Dermis blood vessel endothelial cell (primary cell): ENCODE results near the gene IMPACT. TPM values are rescaled to one million over a fixed set of nuclear protein-coding genes. Genes with fewer than 3 reads are reported as not detected.

Experiments used
- DNase-seq: peaks from one replicate; pipeline ENCODE4 v3.0.0; 2010
- total RNA-seq: library from RNA; depleted of rRNA; stranded (reverse); fragments of >200 nt; gene quantifications from 2 replicates; pipeline ENCODE4 v1.2.3, GENCODE V29; 2014

The IMPACT gene
- total RNA-seq, 1 donor from 2014 or later, result 21.6 TPM

GRCh38 chr18:24426073-24426397 is 435 bp upstream of the IMPACT start:
- no peak for DNase-seq

- DNase-seq, result peak; percentile 34
Measured at GRCh38 chr18:24427484-24427883, 1.0 kb downstream of the IMPACT start.

- DNase-seq, result no peak
Measured at GRCh38 chr18:24428709-24429108, 2.2 kb downstream of the IMPACT start.

GRCh38 chr18:24429188-24429587 is 2.7 kb downstream of the IMPACT start:
- no peak for DNase-seq

- no peak for DNase-seq
Measured at GRCh38 chr18:24432618-24433017, 6.1 kb downstream of the IMPACT start.

GRCh38 chr18:24436939-24437338 is 10.5 kb downstream of the IMPACT start:
- no peak for DNase-seq

- no peak for DNase-seq
Measured at GRCh38 chr18:24443870-24444269, 17.4 kb downstream of the IMPACT start.

GRCh38 chr18:24446453-24446852 is 20.0 kb downstream of the IMPACT start:
- no peak for DNase-seq

GRCh38 chr18:24446953-24447538 is 20.6 kb downstream of the IMPACT start:
- peak; percentile 1 for DNase-seq

- DNase-seq, result no peak
Measured at GRCh38 chr18:24447961-24448360, 21.5 kb downstream of the IMPACT start.

- no peak for DNase-seq
Measured at GRCh38 chr18:24456549-24456948, 30.1 kb downstream of the IMPACT start.

- DNase-seq, result no peak
Measured at GRCh38 chr18:24459772-24460171, 33.3 kb downstream of the IMPACT start.

- no peak for DNase-seq
Measured at GRCh38 chr18:24460388-24460787, 33.9 kb downstream of the IMPACT start, which contains the start of gene HRH4. Gene HRH4, plus strand, starts transcription at chr18:24460637. Its CDS starts 92 bp downstream, at chr18:24460729.

GRCh38 chr18:24461996-24462395 is 35.5 kb downstream of the IMPACT start:
- no peak for DNase-seq

- no peak for DNase-seq
Measured at GRCh38 chr18:24462838-24463775, 36.6 kb downstream of the IMPACT start.

GRCh38 chr18:24465486-24465885 is 39.0 kb downstream of the IMPACT start:
- DNase-seq, result no peak

- no peak for DNase-seq
Measured at GRCh38 chr18:24466771-24467170, 40.3 kb downstream of the IMPACT start.

GRCh38 chr18:24470022-24470618 is 43.6 kb downstream of the IMPACT start:
- DNase-seq, result no peak

GRCh38 chr18:24470805-24471204 is 44.3 kb downstream of the IMPACT start:
- DNase-seq, result no peak

GRCh38 chr18:24472591-24472990 is 46.1 kb downstream of the IMPACT start:
- DNase-seq, result no peak

- no peak for DNase-seq
Measured at GRCh38 chr18:24474406-24474805, 47.9 kb downstream of the IMPACT start.

GRCh38 chr18:24475926-24476589 is 49.6 kb downstream of the IMPACT start:
- DNase-seq, result no peak

GRCh38 chr18:24479371-24479770 is 52.9 kb downstream of the IMPACT start:
- no peak for DNase-seq
